Endothelial cell (in vitro differentiated cells): Measurements from ENCODE around the gene GPR17. TPM values are rescaled to one million over a fixed set of nuclear protein-coding genes. Genes with fewer than 3 reads are reported as not detected.

Experiments
- DNase-seq: peaks from one replicate; pipeline ENCODE4 v3.0.0; 2021; ENCODE audit warnings: low spot score
- H3K27ac Mint-ChIP-seq: one replicate; pipeline ENCODE4 v1.8.0; 2021; ENCODE audit warnings: mixed read lengths, inconsistent platforms; ENCODE audit not compliant: unreplicated experiment
- H3K27me3 Mint-ChIP-seq: one replicate; pipeline ENCODE4 v1.8.0; 2021; ENCODE audit warnings: mild to moderate bottlenecking, moderate library complexity, mixed read lengths, inconsistent platforms; ENCODE audit not compliant: unreplicated experiment
- H3K36me3 Mint-ChIP-seq: one replicate; pipeline ENCODE4 v1.8.0; 2021; ENCODE audit warnings: mild to moderate bottlenecking, low read depth, mixed read lengths, inconsistent platforms; ENCODE audit not compliant: unreplicated experiment
- H3K4me1 Mint-ChIP-seq: one replicate; pipeline ENCODE4 v1.8.0; 2021; ENCODE audit warnings: mild to moderate bottlenecking, mixed read lengths, inconsistent platforms; ENCODE audit not compliant: unreplicated experiment
- H3K4me3 Mint-ChIP-seq: one replicate; pipeline ENCODE4 v1.8.0; 2021; ENCODE audit warnings: mild to moderate bottlenecking, mixed read lengths, inconsistent platforms; ENCODE audit not compliant: unreplicated experiment
- H3K9me3 Mint-ChIP-seq: one replicate; pipeline ENCODE4 v1.8.0; 2021; ENCODE audit warnings: mixed read lengths, inconsistent platforms; ENCODE audit not compliant: unreplicated experiment
- CTCF ChIP-seq: fragments of 200-600 bp; sonication (generic); IDR thresholded peaks from one replicate; pipeline ENCODE4 v1.5.0; 2021; ENCODE audit warnings: antibody characterized with exemption; ENCODE audit not compliant: unreplicated experiment
- total RNA-seq: library from RNA; stranded (reverse); fragmentation: NEBNext Ultra II Directional; extraction: Animal tissue kit (Norgen Biotek cat#: 25700); gene quantifications from one replicate; pipeline ENCODE4 v1.2.1, GENCODE V29; 2021; ENCODE audit not compliant: unreplicated experiment

The GPR17 gene
- total RNA-seq, 1 donor from 2014 or later: 0.15 TPM

- H3K27ac Mint-ChIP-seq: no peak overlapping the region
- TF ChIP-seq CTCF: no peak
- H3K36me3 Mint-ChIP-seq: no peaks in the 10 kb centered on the region
- no peak overlapping the region for H3K4me3 Mint-ChIP-seq
- DNase-seq: no peak
- peaks cover under 1% of the 10 kb centered on the region for H3K27me3 Mint-ChIP-seq
- H3K4me1 Mint-ChIP-seq: no peaks in the 10 kb centered on the region
- no peaks in the 10 kb centered on the region for H3K9me3 Mint-ChIP-seq
Measured at GRCh38 chr2:127607399-127607908, 38.5 kb upstream of the GPR17 start.

DNA sequence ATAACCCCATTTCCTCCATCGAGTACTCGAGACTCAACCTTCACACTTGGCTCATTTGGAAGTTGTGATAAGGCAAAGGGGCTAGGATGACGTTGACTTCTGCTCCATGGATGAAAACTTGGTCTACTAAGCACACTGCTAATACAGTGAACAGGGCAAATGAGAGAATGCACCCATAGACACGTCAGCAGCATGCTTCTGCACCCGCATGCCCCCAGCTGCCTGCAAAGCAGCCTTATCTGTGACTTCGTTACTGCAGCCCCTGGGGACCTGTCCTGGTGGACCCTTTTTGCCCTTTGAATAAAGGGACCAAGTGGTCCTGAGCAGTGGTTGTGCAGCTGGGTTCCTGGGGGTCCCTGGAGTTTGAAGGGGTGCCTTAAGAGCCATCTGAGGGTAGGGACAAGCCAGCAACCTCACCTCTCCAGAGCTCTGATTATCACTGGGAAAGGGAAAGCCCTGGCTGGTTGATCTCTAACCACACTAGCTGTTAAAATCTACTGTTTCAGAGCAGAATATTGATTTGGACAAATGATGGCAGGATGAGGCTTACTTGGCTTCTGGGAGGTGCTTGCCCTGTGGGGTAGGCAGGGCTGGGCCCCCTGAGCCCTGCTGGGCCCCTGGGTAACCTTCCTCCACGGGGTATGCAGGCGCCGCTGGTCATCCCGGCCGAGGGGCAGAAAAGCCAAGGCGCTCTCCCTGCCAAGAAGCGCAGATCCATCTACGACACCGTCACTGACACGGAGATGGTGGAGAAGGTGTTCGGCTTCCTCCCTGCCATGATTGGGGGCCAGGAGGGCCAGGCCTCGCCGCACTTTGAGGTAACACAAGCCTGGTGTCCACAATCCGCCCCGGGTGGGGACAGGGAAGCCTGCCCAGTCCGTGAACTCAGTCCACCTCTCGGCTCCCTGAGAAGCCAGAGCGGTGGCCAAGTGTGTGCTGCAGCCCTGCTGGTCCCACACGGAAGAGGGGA, 37.6 kb upstream of the GPR17 start:
- Mint-ChIP-seq H3K27ac (no peak overlapping the region), H3K27me3 (peaks cover 3% of the 10 kb centered on the region), H3K4me1 (no peaks in the 10 kb centered on the region), H3K36me3 (peaks cover 4% of the 10 kb centered on the region), H3K9me3 (peaks cover 4% of the 10 kb centered on the region), H3K4me3 (no peak overlapping the region)
- DNase-seq: no peak
- no peak for TF ChIP-seq CTCF

DNA sequence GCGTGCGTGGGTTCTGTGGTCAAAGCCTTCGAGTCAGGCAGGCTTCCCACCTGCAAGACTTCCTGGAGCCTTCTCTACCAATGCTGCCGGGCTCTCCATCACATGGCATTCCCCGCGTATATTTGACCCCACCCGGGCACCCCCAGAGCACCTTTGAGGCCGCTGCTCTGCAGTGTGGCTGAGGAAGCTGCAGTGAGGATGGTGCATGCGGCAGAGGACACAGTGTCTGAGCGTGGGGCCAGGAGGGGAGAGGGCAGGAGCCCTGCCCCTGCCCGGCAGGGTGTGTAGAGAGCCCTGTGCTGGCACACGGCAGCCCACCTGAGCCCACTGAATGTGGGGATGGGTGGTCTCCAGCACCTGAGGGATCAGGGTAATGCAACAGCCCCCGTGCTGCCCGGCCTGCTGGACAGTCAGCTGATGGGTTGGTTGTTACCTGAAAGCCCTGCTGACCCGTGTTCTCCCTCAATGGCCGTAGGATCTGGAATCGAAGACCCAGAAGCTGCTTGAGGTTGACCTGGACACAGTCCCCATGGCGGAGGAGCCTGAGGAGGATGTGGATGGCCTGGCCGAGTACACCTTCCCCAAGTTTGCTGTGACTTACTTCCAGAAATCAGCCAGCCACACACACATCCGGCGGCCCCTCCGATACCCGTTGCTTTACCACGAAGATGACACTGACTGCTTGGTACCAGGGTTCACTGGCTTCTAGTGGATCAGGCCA, 36.8 kb upstream of the GPR17 start:
- Mint-ChIP-seq H3K9me3 (peaks cover 4% of the 10 kb centered on the region), H3K36me3 (peaks cover 5% of the 10 kb centered on the region), H3K4me1 (no peaks in the 10 kb centered on the region), H3K27me3 (peaks cover 6% of the 10 kb centered on the region), H3K27ac (no peak overlapping the region), H3K4me3 (no peak overlapping the region)
- no peak for TF ChIP-seq CTCF
- DNase-seq: no peak

DNA sequence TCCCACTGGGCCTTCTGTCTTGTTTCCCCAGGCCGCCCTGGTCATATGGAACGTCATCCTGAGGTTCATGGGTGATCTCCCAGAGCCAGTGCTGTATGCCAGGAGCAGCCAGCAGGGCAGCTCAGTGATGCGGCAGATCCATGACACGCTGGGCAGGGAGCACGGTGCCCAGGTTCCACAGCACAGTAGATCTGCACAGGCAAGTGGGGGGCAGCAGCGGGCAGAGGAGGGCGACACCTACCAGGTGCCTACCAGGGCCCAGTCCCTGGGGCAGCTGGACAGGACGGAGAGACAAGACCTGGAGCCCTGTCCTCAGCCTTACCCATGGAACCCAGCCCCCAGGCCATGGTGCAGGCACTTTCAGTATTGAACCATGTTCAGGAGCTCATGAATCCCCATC, 36.1 kb upstream of the GPR17 start:
- no peak overlapping the region for H3K4me3 Mint-ChIP-seq
- H3K36me3 Mint-ChIP-seq: peaks cover 5% of the 10 kb centered on the region
- H3K27me3 Mint-ChIP-seq: peaks cover 6% of the 10 kb centered on the region
- no peak for DNase-seq
- H3K9me3 Mint-ChIP-seq: peaks cover 4% of the 10 kb centered on the region
- no peak overlapping the region for H3K27ac Mint-ChIP-seq
- no peaks in the 10 kb centered on the region for H3K4me1 Mint-ChIP-seq
- no peak for TF ChIP-seq CTCF

- no peak overlapping the region for H3K27ac Mint-ChIP-seq
- H3K4me1 Mint-ChIP-seq: no peaks in the 10 kb centered on the region
- no peak for TF ChIP-seq CTCF
- no peak overlapping the region for H3K4me3 Mint-ChIP-seq
- peaks cover 4% of the 10 kb centered on the region for H3K9me3 Mint-ChIP-seq
- peaks cover 6% of the 10 kb centered on the region for H3K27me3 Mint-ChIP-seq
- no peak for DNase-seq
- peaks cover 5% of the 10 kb centered on the region for H3K36me3 Mint-ChIP-seq
Measured at GRCh38 chr2:127610561-127610960, 35.4 kb upstream of the GPR17 start.
